GM19397 (cell line): ENCODE data around the gene KNG1.
"Not testable (repeated sequence)": the region's sequence is repeated elsewhere in the genome, so short reads cannot be mapped to it uniquely, and the experiment has no call there.

Source experiments
- ATAC-seq: cut with Tn5 transposase; IDR thresholded peaks from one replicate; pipeline ENCODE4 v1.9.1; 2021; ENCODE audit warnings: mild to moderate bottlenecking, moderate library complexity; ENCODE audit not compliant: unreplicated experiment

The KNG1 gene

DNA sequence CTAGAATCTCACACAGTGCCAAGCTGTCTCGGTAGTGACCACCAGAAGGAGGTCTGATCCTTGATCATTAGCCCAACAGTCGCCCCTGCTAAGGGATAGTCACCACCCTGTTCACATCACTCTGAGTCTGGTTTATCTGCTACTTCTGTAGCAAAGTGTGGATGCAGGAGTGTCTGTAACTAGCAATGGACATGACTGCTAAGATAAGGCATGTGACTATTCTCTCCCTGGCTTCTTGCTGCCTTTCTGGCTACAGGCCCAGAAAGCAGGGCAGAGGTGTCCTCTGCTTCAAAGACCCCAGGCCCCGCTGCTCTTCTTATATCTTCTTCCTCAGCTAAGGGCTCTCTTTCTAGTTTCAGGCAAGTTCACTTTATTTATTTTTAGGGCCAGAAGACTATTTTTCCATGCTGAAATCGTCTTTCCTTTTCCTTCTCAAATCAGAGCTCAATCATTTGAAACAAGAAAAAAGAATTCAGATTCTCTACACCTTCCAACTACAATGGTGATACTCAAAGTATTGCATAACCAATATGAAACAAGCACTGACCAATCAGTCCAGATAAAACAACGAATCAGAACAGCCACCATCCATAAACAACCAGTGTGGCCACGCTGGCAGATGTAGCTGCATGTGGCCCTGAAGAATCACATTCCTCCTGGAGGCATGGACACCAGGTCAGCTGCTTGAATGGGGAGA is 8.0 kb upstream of the KNG1 start:
- no peak for ATAC-seq

DNA sequence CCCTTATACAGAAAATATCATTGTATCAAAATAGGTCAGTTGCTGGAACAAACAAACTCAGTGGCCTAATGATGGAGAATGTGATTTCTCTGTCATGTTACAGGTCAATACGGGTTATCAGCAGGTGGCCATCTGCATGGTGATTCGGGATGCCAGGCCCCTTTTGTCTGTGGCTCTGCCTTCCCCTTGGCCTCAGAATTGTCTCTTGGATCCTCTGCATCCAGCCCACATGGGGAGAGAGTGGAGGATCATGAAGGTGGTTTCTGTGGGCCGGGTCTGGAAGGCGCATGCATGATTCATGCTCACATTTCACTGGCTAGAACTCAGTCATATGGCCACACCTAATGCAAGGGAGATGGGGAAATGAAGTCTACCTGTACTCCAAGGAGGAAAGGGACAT is 6.5 kb upstream of the KNG1 start:
- not testable (repeated sequence) for ATAC-seq

GRCh38 chr3:186713499-186713898 is 3.7 kb upstream of the KNG1 start:
- no peak for ATAC-seq

- ATAC-seq, result no peak
Measured at GRCh38 chr3:186719945-186720739, 3.0 kb downstream of the KNG1 start.

DNA sequence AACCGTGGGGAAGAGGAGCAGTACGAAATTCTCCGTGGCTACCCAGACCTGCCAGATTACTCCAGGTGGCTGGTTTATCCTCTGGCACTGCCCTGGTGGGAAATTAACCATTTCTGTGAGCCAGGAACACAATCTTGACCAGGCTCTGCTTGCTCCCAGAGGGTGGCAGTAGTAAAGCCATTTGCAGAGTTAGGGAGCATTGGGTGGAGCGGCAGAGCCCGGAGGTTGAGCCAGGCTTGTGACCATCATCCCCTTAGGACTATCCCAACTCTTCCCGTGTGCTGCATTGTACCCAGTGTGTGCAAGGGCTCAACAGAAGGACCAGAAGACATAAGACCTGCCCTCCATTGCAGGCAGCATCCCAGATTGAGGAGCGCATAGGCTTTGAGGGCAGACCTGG is 5.3 kb downstream of the KNG1 start:
- ATAC-seq, result no peak

DNA sequence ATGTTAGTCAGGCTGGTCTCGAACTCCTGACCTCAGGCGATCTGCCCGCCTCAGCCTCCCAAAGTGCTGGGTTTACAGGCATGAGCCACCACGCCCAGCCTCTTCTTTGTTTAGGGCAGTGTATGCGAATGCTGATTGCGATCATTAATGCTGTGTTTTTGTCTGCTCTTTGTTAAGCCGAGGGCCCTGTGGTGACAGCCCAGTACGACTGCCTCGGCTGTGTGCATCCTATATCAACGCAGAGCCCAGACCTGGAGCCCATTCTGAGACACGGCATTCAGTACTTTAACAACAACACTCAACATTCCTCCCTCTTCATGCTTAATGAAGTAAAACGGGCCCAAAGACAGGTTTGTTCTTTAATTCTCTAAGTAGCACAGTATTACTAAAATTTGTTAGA is 7.8 kb downstream of the KNG1 start:
- no peak for ATAC-seq

GRCh38 chr3:186732169-186732766 is 15.1 kb downstream of the KNG1 start:
- ATAC-seq, result no peak

GRCh38 chr3:186742618-186743380 is 25.6 kb downstream of the KNG1 start:
- no peak for ATAC-seq

GRCh38 chr3:186743666-186744065 is 26.5 kb downstream of the KNG1 start:
- no peak for ATAC-seq

GRCh38 chr3:186746008-186746407 is 28.8 kb downstream of the KNG1 start:
- no peak for ATAC-seq

GRCh38 chr3:186750316-186750715 is 33.2 kb downstream of the KNG1 start:
- ATAC-seq, result no peak

- no peak for ATAC-seq
Measured at GRCh38 chr3:186751480-186751879, 34.3 kb downstream of the KNG1 start.

- no peak for ATAC-seq
Measured at GRCh38 chr3:186754006-186754405, 36.8 kb downstream of the KNG1 start.

GRCh38 chr3:186754871-186755270 is 37.7 kb downstream of the KNG1 start:
- ATAC-seq, result no peak

GRCh38 chr3:186757214-186757613 is 40.1 kb downstream of the KNG1 start:
- ATAC-seq, result no peak

DNA sequence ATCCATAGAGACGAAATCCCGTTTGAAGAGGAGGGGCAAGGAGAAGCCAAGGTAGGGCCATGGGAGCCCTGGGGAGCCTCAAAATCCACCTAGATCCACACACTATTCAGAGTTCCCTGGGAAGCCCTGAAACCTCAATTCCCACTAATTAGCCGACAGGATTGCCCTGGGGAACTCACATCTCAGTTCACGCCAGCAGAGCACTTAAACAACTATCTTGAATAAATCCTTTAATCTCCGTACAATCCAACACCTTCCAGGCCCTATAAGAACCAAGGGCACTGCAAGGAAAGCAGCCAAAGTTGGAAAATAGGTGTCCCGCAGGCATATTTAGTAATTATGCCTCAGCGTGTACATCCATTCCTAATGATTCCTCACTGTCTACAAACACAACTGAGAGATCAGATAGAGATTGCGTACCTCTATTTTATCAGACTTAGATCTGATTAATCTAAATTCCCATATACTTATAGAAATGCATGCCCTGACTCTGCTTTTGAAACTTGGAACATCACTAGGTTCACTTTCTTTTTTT is 40.6 kb downstream of the KNG1 start:
- no peak for ATAC-seq

- ATAC-seq, result no peak
Measured at GRCh38 chr3:186759231-186759930, 42.2 kb downstream of the KNG1 start.

GRCh38 chr3:186760141-186760833 is 43.1 kb downstream of the KNG1 start:
- ATAC-seq, result no peak

- ATAC-seq, result no peak
Measured at GRCh38 chr3:186760897-186761447, 43.8 kb downstream of the KNG1 start.
